ENCODE data around the gene ZNF136.

DNA sequence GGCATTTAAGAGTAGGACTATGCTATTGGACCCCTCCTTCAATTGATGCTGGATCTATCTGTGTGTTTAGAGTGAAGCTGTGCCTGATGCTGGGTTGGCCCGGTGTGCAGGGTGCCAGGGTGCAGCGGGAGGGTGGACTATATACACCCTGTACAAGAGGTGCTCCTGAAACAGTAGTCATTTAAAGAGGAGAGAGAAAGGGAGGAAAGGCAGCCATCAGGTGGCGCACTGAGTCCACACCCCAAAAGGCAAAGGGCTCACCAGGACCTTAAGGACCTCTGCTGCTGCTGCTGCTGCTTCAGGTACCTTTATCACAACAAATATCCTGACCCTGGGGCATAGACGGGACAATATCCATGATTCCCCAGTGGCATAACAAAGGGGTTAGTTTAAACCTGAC, 39.4 kb downstream of the ZNF136 start:
- TF ChIP-seq, protein P1, sequence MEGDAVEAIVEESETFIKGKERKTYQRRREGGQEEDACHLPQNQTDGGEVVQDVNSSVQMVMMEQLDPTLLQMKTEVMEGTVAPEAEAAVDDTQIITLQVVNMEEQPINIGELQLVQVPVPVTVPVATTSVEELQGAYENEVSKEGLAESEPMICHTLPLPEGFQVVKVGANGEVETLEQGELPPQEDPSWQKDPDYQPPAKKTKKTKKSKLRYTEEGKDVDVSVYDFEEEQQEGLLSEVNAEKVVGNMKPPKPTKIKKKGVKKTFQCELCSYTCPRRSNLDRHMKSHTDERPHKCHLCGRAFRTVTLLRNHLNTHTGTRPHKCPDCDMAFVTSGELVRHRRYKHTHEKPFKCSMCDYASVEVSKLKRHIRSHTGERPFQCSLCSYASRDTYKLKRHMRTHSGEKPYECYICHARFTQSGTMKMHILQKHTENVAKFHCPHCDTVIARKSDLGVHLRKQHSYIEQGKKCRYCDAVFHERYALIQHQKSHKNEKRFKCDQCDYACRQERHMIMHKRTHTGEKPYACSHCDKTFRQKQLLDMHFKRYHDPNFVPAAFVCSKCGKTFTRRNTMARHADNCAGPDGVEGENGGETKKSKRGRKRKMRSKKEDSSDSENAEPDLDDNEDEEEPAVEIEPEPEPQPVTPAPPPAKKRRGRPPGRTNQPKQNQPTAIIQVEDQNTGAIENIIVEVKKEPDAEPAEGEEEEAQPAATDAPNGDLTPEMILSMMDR (IDR thresholded peaks at IDR 0.05) = peak in 10 of 12 donors; percentile 19 to 52 (median 34)
- TF ChIP-seq POLR2A (IDR thresholded peaks at IDR 0.05) = no peak

Data from heart left ventricle (tissue), 13 donors.